Thoracic aorta (tissue), 2 donors: ENCODE results near the gene TMEM179. TPM values are rescaled to one million over a fixed set of nuclear protein-coding genes. Genes with fewer than 3 reads are reported as not detected.

Experiments
- ATAC-seq: fragments of 150-250 bp; one replicate; pipeline ENCODE4 v1.8.0; 2017; ENCODE audit warnings: low read depth; ENCODE audit not compliant: insufficient number of reproducible peaks, low FRiP score
- DNase-seq: peaks from one replicate; pipeline ENCODE4 v3.0.0-alpha.2; 2020; ENCODE audit warnings: low spot score
- H3K27ac ChIP-seq, 2 donors: fragments of 200-600 bp; sonication (generic); 1 replicate in 1 of 2; 2 replicates in 1 of 2; pipeline ENCODE4 v1.5.1; 2016; ENCODE audit warnings: mild to moderate bottlenecking in 2 of 2, moderate library complexity in 2 of 2
- H3K27me3 ChIP-seq: fragments of 200-600 bp; sonication (generic); replicated peaks from 2 replicates; pipeline ENCODE4 v1.6.0; 2016; ENCODE audit warnings: mild to moderate bottlenecking; ENCODE audit not compliant: insufficient read depth
- H3K36me3 ChIP-seq: fragments of 200-600 bp; sonication (generic); one replicate; pipeline ENCODE4 v1.5.1; 2016
- H3K4me1 ChIP-seq, 2 donors: fragments of 200-600 bp; sonication (generic); 1 replicate in 1 of 2; 2 replicates in 1 of 2; pipeline versions ENCODE4 v1.5.1 to v1.6.0; 2016; ENCODE audit warnings: low read depth in 2 of 2, mild to moderate bottlenecking in 1 of 2; ENCODE audit not compliant: control insufficient read depth in 1 of 2
- H3K4me3 ChIP-seq: fragments of 200-600 bp; sonication (generic); 2 replicates; pipeline ENCODE4 v1.5.1; 2016; ENCODE audit warnings: mild to moderate bottlenecking
- H3K9me3 ChIP-seq: fragments of 200-600 bp; sonication (generic); 2 replicates; pipeline ENCODE4 v1.5.1; 2016
- CTCF ChIP-seq: fragments of 200-600 bp; sonication (generic); IDR thresholded peaks from one replicate; pipeline ENCODE4 v1.5.1; 2019; ENCODE audit warnings: antibody characterized with exemption
- total RNA-seq, 2 donors: library from RNA; depleted of rRNA; stranded (reverse); fragments of >200 nt; gene quantifications; one replicate each; pipeline versions ENCODE4 v1.1.0 to v1.2.3, GENCODE V29; 2016

TMEM179 gene
- total RNA-seq, 2 donors from 2014 or later: not detected

- H3K36me3 ChIP-seq: no peaks in the 10 kb centered on the region
- no peaks in the 10 kb centered on the region for H3K9me3 ChIP-seq
- no peak overlapping the region for H3K4me3 ChIP-seq
- H3K4me1 ChIP-seq: no peaks in the 10 kb centered on the region
- H3K27me3 ChIP-seq: no peaks in the 10 kb centered on the region
- ATAC-seq: no peak
- DNase-seq: no peak
- no peak overlapping the region for H3K27ac ChIP-seq
- no peak for TF ChIP-seq CTCF
Measured at GRCh38 chr14:104636131-104636530, 31.6 kb upstream of the TMEM179 start.

DNA sequence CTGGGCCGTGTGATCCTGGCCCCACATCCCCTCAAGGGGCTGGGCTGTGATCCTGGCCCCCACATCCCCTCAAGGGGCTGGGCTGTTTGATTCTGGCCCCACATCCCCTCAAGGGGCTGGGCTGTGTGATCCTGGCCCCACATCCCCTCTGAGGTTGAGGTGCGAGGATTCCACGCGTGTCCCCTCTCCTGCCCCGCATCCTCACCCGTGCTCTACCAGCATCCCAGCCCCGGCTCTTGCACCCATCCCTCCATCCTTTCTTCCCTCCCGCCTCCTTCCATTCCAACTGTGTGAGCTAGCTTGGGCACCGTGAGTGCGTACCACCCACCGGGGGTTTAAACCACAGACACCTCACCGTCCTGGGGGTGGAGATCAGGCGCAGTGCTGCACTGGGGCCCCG, 31.1 kb upstream of the TMEM179 start:
- no peaks in the 10 kb centered on the region for H3K27me3 ChIP-seq
- no peaks in the 10 kb centered on the region for H3K9me3 ChIP-seq
- DNase-seq (no peak), ATAC-seq (no peak)
- H3K36me3 ChIP-seq: no peaks in the 10 kb centered on the region
- H3K4me3 ChIP-seq: no peak overlapping the region
- no peaks in the 10 kb centered on the region for H3K4me1 ChIP-seq
- TF ChIP-seq CTCF: no peak
- no peak overlapping the region for H3K27ac ChIP-seq

DNA sequence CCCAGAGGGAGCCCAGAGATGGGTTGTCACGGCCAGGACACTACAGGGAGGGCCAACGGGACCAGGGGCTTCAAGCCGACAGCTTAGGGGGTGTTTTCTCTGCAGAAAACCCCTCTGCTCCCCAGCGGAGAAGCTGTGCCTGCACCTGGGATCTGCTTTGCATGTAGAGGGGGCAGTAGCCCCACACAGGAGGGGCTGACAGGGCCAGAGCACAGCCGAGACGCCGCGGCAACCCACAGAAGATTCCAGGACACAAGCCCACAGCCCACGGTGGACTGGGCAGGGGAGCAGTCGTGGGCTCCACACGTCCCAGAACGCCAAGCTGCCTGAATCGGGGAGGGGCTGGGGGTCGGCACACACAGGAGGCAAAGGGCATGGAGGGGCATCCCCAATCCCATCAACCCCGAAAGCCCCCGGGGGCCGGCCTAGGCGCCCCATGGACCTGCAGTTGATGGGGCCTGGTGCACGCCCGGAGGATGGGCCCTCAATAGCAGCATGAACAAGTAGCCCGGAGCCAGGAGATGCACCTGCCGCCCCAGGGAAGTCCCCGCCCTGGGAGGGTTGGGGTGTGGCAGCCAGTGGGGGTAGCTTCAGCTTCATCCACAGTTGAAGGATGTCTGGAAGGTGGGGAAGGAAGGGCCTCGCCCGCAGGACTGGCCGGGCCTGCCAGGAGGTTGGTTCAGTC, 30.5 kb upstream of the TMEM179 start:
- Histone ChIP-seq H3K4me1 (no peaks in the 10 kb centered on the region), H3K27me3 (no peaks in the 10 kb centered on the region), H3K36me3 (no peaks in the 10 kb centered on the region), H3K4me3 (no peak overlapping the region), H3K27ac (no peak overlapping the region), H3K9me3 (no peaks in the 10 kb centered on the region)
- DNase-seq (no peak), ATAC-seq (no peak)
- no peak for TF ChIP-seq CTCF

- Histone ChIP-seq H3K4me3 (no peak overlapping the region), H3K4me1 (no peaks in the 10 kb centered on the region), H3K27ac (no peak overlapping the region), H3K36me3 (no peaks in the 10 kb centered on the region), H3K27me3 (no peaks in the 10 kb centered on the region), H3K9me3 (peaks cover 5% of the 10 kb centered on the region)
- ATAC-seq (no peak), DNase-seq (no peak)
- no peak for TF ChIP-seq CTCF
Measured at GRCh38 chr14:104634138-104634760, 29.7 kb upstream of the TMEM179 start.

GRCh38 chr14:104633276-104634137, 28.9 kb upstream of the TMEM179 start:
- Histone ChIP-seq H3K9me3 (peaks cover 9% of the 10 kb centered on the region), H3K4me3 (no peak overlapping the region), H3K27ac (no peak overlapping the region), H3K4me1 (no peaks in the 10 kb centered on the region), H3K27me3 (no peaks in the 10 kb centered on the region), H3K36me3 (no peaks in the 10 kb centered on the region)
- ATAC-seq: no peak
- TF ChIP-seq CTCF: no peak
- no peak for DNase-seq
